Eye (tissue), 1 donor: ENCODE data around the gene ANTXRL.
"Not testable (repeated sequence)": the region's sequence is repeated elsewhere in the genome, so short reads cannot be mapped to it uniquely, and the experiment has no call there.

Experiments used
- DNase-seq: peaks from one replicate; pipeline ENCODE4 v3.0.0-alpha.2; 2015

The ANTXRL gene

DNA sequence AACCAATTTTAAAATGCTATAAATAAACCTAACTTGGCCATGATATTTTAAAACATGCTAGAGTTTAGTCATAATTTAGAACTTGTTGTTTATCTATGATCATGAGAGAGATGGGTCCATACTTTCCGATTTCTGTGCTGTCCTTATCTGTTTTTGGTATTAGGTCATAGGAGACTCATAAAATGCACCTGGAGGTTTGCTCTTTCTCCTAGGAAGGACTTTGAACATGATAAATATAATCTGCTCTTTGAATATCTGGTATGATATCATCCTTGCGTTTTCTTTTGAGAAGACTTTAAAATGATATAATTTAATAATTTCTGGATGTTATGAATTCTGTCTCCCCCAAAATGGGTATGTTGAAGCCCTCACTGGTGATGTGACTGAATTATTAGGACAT is 9.0 kb upstream of the ANTXRL start:
- no peak for DNase-seq

DNA sequence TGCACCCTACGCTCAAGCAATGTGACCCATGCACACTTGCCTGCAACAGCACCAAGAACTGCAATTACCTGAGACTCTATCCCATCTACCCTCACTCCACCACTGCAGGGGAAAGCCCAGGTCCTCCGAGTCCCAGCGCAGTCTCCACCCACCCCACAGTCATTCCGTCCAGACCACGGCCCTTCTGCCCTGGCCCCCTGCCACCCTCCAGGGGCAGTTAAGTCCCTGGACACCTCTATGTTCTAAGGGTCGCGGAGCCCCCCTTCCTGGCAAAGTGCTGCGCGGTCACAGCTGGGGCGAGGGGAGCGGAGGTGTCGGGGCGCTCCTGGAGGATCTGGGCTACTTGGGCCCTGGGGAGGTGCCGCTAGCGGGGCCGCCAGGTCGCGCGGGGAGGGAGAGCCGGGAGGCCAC is 4.4 kb upstream of the ANTXRL start:
- DNase-seq = peak; percentile 33

DNA sequence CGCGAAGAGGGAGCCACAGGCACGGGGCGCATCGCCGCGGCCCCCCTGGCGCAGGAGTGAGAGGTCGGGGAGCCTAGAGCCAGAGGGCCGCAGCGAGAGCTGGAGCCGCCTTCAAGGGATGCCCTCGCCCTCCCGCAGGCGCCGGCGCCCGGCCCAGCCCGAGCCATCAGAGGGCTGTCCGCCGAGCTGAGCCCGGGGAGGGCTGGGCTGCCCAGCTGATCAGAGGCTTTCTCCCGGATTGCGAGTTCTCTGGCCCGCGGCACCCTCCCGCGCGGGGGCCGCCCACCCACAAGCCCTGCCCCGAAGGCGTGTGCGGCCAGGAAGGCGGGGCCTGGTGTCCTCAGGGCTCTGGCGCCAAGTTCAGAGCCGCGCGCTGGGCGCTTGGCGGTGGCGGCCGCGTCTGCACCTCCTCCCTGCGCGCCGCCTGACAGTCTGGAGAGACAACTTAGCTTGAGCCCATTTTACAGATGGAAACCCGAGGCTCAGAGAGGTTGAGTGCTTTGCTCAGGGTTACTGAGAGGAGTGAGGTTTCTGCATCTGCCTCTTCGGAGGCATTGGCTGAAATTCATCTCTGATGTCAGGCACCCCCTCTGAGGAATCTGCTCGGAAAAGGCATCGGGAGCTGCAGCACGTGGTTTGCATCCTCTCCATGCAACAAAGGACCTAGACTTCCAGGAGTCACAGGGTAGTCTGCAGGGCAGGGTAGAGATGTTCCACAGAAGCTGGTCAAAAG is 3.8 kb upstream of the ANTXRL start:
- DNase-seq = peak; percentile 86

DNA sequence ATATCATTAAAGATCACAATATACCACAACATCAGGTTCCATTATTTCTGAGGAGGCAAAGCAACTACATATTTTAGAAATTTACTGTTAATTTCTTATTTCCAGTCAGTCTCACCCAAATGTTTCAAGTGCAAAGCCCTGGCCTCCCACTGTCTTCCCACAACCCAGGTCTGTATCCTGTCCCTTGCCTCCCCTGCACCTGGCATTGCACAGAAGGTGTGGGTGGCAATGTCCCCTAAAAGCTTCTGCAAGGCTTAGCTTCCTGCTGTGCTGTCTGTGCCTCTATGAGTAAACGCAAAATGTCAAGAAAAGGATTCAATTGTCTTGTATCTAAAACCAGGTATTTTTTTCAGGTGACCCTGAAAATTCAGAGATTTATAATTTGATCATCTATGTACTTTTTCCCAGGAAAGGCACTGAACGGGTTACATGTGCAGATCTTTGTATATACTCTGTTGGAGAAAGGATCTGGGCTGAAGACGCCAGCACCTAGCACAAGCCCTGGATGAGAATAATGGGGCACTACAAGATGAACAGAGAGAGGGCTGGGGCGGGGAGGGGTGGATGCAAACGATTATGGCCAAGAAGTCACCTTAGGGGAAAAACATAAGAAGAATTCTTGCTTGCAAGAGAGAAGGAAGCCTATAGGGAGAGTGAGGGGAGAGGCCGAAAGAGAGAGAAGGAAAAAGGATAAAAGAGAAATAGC is 3.1 kb upstream of the ANTXRL start:
- no peak for DNase-seq

DNA sequence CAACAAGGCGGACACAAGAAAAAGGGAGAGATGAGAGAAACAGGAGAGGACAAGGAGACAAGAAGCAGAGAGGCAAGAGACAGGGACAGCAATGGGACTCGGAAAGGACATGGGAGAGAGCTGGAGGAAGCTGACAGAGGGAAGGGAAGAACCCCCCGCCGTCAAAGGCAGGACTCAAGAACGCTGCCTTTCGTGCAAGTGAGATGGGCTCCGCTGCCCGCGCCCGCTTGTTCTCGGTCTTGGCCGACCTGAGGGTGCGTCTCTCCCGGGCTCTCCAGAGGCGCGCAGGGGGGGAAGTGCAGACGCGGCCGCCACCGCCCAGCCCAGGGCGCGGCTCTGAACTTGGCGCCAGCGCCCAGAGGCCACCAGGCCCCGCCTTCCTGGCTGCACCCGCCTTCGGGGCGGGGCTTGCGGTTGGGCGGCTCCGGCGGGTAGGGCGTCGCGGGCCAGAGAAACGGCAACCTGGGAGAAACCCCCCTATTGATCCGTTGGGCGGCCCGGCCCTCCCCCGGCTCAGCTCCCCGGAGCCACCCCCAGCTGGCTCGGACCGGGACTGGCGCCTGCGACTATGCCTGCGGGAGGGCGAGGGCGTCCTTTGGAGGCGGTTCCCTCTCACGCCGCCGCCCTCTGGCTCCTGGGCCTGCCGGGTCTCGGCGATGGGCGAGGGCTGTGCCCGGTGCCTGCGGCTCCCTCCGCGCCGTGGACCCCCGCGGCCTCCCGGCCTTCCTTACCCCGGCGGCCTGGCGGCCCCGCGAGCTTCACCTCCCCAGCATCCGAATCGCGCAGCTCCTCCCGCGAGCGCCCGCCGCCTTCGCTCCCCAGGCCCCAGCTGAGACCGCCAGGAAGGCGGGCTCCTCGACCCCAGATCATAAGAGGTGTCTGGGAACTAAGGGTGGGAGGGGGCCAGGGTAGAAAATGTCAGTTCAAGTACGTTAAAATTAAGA is 2.2 kb upstream of the ANTXRL start:
- peak; percentile 93 for DNase-seq

DNA sequence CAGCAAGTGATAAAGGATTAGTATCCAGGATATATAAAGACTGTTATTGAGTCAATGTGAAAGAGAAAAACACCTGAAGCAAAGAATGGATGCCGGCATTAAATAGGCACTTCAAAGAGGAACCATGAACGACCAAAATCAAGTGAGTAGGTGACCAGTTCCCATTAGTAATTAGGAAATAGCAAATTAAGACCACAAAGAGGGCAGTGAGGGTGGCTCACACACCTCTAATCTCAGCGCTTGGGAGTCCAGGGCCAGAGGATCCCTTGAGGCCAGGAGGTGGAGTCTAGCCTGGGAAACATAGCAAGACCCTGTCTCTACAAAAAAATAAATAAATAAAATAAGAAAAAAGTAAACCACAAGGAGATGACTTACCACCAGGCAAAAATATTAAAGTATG is 1.5 kb upstream of the ANTXRL start:
- DNase-seq = no peak

DNA sequence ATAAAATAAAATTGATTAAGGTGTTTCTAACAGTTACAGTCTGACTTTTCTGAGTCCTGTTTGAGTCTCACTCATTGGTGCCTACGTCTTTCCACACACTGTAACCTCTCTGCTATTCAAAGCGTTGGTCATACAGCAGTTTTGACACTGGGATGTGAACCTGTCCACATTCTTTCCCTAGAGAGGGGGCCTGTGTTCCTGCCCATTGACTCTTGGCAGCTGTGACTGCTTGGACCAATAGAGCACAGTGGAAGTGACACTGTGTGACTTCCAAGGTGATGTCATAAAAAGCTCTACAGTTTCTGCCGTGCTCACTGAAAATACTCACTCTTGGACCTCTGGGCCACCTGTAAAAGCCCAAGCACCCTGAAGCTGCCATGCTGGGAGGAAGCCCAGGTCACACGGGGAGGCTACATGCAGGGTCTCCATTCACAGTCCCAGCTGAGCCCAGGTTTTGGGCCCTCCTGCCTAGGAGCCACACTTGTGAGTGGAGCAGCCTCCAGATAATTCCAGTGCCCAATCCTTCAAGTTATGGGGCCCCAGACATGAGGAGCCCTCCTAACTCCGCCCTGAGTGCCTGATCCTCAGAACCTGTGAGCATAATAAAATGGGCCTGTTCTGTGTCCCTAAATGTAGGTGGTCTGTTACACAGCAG is 704 bp upstream of the ANTXRL start:
- DNase-seq = no peak

DNA sequence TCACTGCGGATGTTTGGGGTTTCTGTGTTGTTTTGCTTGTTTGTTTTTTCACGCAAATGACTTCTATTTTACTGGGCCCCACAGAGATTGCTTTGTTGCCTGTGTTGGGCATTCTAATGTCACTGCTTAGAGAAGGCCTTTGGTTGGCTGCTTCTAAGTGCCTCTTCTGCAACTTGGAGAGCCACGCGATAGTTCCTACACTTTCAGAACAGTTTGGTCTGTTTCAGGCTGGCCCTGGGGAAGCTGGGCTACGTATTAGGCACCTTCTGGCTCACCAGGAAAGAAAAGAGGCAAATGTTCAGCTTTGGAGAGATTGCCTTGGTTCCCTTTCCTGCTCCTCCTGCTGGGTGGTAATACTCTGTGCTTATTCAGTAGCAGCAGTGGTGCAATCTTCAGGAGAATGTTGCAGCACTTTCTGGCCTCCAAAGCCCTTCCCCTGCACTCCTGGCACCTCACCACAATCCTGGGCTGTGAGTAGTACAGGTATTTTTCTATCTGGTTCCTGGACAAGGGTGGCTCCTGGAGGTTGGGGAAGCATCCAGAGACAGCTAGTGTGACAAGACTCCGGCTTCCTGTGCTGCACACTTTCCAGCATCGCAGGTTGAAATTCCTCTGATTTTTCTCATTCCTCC is 1.2 kb downstream of the ANTXRL start:
- no peak for DNase-seq

DNA sequence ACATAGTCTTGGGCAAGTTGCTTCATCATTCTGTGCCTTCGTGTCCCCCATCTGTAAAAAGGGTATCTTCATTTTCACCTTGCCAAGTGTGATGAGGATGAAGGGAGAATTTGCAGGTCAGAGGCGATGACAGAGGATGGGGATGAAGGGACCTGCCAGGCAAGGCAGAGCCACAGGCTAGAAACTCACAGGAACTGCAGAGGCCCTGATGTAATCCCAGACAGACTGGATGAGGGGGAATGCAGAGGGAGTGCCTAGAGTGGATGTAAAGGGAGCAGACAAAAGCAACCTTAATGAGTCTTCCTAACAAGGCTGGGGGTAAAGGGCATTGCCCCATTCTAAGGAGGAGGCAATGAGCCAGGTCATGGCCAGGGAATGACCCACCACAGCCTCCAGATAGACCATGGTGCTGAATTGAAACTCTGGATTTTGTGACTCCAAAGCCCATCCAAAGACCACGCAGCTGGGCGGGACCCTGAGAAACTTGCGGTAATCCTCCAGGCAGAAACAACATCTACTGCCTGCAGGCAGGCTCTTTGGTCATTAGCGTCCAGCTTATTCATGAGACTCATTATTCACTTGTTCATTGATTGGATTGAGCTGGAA is 1.9 kb downstream of the ANTXRL start:
- no peak for DNase-seq

DNA sequence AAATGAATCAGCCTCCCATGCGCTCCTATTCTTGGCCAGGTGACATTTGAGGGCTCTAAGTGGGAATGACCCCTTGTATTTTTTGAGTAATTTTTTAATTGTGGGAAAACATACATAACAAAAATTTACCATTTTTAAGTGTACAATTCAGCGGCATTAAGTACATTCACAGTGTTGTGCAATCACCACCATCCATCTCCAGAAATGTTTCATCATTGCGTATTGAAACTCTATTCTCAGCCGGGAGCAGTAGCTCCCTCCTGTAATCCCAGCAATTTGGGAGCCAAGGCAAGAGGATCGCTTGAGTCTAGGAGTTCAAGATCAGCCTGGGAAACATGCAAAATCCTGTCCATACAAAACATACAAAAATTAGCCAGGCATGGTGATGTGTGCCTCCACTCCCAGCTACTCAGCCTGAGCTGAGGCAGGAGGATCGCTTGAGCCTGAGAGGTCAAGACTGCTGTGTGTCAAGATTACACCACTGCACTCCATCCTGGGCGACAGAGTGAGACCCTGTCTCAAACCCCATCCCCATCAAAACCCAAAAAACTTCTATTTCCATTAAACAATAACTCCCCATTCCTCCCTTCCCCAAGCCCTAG is 2.5 kb downstream of the ANTXRL start:
- DNase-seq = no peak

DNA sequence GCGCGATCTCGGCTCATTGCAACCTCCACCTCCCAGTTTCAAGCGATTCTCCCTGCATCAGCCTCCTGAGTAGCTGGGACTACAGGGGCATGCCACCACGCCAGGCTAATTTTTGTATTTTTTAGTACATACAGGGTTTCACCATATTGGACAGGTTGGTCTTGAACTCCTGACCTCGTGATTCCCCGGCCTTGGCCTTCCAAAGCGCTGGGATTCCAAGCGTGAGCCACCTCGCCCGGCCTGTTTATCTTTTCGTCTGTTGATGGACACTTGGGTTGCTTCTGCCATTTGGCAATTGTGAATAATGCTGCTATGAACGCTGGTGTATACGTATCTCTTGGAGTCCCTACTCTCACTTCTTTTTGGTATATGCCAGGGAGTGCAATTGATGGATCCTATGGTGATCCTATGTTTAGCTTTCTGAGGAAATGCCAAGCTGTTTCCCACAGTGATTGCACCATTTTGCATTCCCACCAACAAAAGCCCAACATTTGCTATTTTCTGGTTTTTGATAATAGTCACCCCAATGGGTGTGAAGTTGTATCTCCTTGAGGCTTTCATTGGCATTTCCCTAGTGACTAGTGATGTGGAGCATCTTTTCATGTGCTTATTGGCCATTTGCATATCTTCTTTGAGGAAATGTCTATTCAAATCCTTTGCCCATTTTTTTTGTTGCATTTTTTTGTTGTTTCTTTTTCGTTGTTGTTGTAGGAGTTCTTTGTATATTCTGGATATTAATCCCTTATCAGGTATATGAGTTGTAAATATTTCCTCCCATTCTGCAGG is 3.5 kb downstream of the ANTXRL start:
- DNase-seq = no peak

DNA sequence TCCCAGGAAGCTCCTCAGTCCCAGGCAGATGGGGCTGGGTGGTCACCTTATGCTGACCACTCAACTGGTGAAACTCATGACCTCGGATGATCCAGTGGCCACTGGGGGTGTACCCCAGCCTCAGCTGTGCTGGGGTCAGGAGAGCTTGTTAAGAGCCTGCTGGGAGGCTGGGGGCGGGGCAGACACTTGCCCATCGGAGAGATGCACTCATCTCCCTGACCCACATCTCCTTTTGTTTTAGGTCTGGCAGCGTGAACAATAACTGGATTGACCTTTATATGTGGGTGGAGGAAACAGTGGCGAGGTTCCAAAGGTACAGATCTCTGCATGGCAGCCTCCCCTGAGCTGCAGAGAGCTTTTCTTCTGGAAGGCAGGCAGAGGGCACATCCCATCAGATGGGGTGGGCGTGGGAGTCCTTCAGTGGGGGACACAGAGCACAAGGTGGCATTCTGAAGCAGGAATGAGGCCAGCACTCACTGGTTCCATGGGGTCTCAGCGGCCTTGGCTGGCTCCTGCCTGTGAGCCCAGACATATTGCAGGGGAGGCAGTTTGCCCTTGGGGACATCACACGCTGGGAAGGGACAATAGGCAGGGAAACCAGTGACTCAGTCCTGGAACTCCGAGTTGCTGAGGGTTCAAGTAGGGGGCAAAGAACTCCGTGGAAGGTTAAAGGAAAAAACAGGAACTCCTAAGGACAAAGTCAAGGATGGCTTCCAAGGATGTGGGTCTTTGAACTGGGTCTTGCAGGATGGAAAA is 5.2 kb downstream of the ANTXRL start:
- DNase-seq = peak; percentile 82

DNA sequence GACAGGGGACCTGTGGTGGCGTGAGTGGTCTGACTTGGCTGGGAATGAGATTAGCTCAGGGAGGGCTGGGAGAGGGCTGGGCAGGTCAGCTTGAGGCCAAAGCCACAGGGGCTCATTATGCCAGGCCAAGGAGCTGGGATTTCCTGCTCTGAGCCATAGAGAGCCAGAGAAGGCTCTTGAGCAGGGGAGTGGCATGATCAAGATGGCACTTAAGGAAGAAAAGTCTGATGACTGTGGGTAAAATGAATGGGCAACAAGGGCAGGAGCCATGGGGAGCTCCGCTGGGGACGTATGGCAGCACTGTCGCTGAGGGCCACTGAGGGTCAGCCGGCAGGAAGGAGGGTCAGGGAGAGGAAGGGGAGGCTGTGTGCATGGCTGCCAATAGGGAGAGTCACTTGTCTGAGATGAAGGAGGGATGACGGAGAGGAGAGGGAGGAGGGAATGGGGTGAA is 5.8 kb downstream of the ANTXRL start:
- peak; percentile 33 for DNase-seq

DNA sequence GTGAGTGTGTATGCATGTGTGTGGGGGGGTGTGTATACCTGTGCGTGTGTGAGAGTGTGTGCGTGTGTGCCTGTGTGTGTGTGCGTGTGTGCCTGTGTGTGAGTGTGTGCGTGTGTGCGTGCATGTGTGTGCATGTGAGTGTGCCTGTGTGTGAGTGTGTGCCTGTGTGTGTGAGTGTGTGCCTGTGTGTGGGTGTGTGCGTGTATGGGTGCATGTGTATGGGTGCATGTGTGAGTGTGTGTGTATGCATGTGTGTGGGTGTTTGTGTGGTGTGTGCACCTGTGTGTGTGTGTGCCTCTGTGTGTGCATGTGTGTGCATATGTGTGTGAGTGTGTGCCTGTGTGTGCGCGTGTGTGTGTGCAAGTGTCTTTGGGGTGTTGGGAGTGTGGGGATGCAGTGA is 6.4 kb downstream of the ANTXRL start:
- no peak for DNase-seq

DNA sequence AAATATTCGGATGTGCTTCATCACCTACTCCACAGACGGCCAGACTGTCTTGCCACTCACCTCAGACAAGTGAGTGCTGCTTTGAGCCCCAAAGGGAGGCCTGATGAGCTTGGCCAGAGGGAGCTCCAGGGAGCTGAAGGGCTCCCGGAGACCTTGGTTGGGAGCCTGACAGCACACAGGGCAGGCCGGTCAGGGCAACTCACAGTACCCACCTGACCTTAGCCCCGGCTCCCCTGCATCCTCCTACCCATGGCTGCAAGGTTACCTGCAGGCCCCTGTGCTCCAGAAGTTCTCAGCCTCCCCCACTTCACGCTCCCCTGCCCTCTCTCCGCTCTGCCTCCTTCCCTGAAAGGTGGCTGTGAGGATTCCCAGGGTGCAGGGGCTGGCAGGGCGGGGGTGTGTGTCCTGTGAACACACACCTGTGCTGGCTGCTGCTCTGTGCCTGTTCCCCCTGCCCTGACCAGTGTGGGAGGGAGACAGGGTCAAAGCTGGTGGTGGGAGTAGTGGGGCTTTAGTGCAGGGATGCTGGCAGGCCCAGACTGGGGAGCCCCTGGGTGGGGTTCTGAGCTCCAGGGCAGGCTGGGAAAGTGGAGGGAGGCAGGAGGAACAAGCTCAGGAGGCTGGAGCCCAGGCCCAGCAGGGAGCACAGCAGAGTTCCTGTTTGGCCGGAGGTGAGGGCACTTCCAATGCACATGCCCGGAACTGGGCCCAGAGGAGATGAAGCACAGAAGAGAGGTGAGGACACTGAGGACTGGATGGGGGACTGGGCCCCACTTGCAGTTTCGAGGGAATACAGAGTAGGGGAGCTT is 7.2 kb downstream of the ANTXRL start:
- no peak for DNase-seq

DNA sequence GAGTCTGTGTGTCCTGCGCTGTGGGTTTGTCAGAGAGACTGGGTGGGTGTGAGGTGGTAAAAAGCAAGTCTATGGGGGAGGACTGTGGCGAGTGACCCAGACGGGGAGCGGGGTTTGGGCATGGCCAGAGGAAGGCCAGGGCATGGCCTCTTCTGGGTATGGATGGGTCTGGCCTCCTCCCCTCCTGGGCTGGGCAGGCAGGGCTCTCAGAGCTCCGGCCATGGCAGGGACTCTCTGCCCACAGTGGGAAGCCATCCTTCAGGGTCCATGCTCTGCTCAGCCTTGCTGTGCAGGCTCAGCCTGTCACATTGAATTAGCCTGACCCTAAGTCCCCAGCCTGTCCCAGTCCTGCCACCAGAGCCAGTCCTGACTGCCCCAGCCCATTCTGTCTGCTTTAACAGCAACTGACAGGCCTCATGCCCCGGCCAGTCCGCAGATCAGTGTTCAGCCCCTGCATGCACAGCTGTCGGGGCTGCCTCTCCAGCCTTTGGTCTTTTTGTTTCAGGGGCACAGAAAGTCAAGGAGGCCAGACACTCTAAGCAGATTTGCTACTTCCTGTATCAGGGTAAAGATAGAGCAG is 7.9 kb downstream of the ANTXRL start:
- peak; percentile 81 for DNase-seq

DNA sequence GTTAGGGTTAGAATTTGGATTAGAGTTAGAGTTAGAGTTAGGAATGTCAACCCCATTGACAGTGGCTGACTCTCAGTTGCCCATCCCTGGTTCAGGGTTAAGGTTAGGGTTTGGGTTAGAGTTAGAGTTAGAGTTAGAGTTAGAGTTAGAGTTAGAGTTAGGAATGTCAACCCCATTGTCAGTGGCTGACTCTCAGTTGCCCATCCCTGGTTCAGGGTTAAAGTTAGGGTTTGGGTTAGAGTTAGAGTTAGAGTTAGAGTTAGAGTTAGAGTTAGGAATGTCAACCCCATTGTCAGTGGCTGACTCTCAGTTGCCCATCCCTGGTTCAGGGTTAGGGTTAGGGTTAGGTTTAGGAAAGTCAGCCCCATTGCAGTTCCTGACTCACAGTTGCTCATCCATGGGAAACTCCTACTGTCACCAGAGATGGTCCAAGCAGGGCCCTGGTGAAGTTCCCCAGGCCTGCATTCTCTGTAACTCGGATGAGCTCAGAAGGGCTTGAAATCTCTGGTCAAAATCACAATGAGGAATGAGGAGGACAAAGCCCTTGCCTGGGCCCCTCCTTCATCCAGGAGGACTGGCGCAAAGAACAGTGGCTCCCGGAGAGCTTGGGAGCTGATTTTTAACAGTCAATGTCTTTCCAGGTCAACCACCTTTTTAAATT is 8.7 kb downstream of the ANTXRL start:
- DNase-seq = not testable (repeated sequence)

DNA sequence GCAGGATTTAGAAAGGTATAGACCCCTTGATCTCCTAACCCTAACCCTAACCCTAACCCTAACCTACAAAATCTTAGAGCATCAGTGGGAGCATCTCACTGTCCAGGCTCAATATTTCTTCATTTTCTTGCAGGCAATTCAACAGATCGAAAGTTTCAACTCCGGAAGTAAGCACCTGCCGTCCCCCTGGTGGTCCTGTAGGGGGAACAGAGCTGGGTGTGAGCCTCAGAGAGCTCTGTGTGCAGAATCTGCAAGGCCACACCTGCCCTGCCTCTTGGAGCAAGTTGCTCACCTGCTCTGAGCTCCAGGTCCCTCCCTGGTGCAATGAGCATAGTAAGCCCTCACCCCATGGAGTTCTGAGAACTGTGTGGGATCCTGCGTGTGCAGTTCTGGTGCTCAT is 9.3 kb downstream of the ANTXRL start:
- DNase-seq = not testable (repeated sequence)
